SH-SY5Y (cell line): ENCODE measurements around the gene LST1.

Experiments used
- GATA2 ChIP-seq: IDR thresholded peaks from 2 replicates; pipeline ENCODE4 v1.6.1; 2011; ENCODE audit warnings: mild to moderate bottlenecking, low read depth, low read length
- GATA3 ChIP-seq: IDR thresholded peaks from 2 replicates; pipeline ENCODE4 v1.6.1; 2011; ENCODE audit warnings: low read depth, mild to moderate bottlenecking, low read length, moderate library complexity

GRCh38 chr6:31634131-31634530 is 48.1 kb downstream of the LST1 start:
- no peak for TF ChIP-seq GATA3
- no peak for TF ChIP-seq GATA2
